Mesodermal cell (in vitro differentiated cells): ENCODE results near the gene KIRREL3.

Experiments used
- H3K27ac ChIP-seq: 2 replicates; pipeline ENCODE4 v1.7.0; 2013; ENCODE audit warnings: mild to moderate bottlenecking, low read depth, low read length, moderate library complexity; ENCODE audit not compliant: severe bottlenecking
- H3K36me3 ChIP-seq: 2 replicates; pipeline ENCODE4 v1.7.1; 2013; ENCODE audit warnings: mild to moderate bottlenecking, low read length, moderate library complexity; ENCODE audit not compliant: control insufficient read depth, insufficient read depth
- H3K4me1 ChIP-seq: one replicate; pipeline ENCODE4 v1.7.1; 2013; ENCODE audit warnings: mild to moderate bottlenecking, low read length; ENCODE audit not compliant: insufficient read depth, control insufficient read depth, poor library complexity, severe bottlenecking
- H3K4me3 ChIP-seq: 2 replicates; pipeline ENCODE4 v1.7.0; 2013; ENCODE audit warnings: low read length, control low read depth, mild to moderate bottlenecking; ENCODE audit not compliant: insufficient read depth, poor library complexity, severe bottlenecking; ENCODE audit errors: extremely low read depth
- H3K9me3 ChIP-seq: 2 replicates; pipeline ENCODE4 v1.7.1; 2013; ENCODE audit warnings: mild to moderate bottlenecking, low read length, moderate library complexity; ENCODE audit not compliant: control insufficient read depth
- WGBS, 2 experiments: methylation state at CpG; one replicate each; pipeline ENCODE4 v1.1.5; 2013; ENCODE audit warnings: missing lambda C conversion rate in 2 of 2; ENCODE audit not compliant: insufficient coverage in 2 of 2; 5-methylcytosine and 5-hydroxymethylcytosine counted together

The KIRREL3 gene

DNA sequence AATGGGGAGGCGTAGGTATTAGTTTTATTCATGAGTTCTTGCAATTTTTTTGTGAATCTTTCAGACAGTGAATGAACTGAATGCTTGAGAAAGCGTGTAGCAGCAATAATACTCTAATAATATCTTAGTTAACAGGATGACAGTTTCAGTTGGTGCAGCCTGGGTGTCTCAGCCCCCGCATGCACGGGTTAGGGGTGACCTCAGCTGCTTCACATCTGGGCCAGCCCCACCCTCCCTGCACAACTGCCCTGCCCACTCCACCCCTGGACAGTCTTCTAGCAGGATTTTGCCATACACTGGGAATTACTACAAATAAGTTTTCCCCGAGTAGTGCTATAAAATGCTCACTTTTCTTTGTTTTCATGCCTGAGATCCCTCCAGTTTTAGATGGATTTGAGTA is 561.9 kb downstream of the KIRREL3 start:
- 83 to 92% methylated on average over 2 to 3 of the region's 5 CpGs for WGBS, 2 experiments
- Histone ChIP-seq H3K4me3 (no peak overlapping the region), H3K4me1 (peaks cover 20% of the 10 kb centered on the region), H3K36me3 (no peaks in the 10 kb centered on the region), H3K9me3 (no peaks in the 10 kb centered on the region), H3K27ac (no peak overlapping the region)

- H3K4me3 ChIP-seq = no peak overlapping the region
- no peaks in the 10 kb centered on the region for H3K9me3 ChIP-seq
- no peak overlapping the region for H3K27ac ChIP-seq
- 91% methylated on average over 8 to 9 of the region's 9 CpGs for WGBS, 2 experiments
- no peaks in the 10 kb centered on the region for H3K36me3 ChIP-seq
- H3K4me1 ChIP-seq = peaks cover 20% of the 10 kb centered on the region
Measured at GRCh38 chr11:126438272-126438671, 562.3 kb downstream of the KIRREL3 start.

GRCh38 chr11:126437731-126438130 is 562.8 kb downstream of the KIRREL3 start:
- no peak overlapping the region for H3K27ac ChIP-seq
- no peaks in the 10 kb centered on the region for H3K36me3 ChIP-seq
- peaks cover 20% of the 10 kb centered on the region for H3K4me1 ChIP-seq
- WGBS, 2 experiments = 98% methylated on average over 4 to 5 of the region's 5 CpGs
- H3K4me3 ChIP-seq = no peak overlapping the region
- H3K9me3 ChIP-seq = no peaks in the 10 kb centered on the region

DNA sequence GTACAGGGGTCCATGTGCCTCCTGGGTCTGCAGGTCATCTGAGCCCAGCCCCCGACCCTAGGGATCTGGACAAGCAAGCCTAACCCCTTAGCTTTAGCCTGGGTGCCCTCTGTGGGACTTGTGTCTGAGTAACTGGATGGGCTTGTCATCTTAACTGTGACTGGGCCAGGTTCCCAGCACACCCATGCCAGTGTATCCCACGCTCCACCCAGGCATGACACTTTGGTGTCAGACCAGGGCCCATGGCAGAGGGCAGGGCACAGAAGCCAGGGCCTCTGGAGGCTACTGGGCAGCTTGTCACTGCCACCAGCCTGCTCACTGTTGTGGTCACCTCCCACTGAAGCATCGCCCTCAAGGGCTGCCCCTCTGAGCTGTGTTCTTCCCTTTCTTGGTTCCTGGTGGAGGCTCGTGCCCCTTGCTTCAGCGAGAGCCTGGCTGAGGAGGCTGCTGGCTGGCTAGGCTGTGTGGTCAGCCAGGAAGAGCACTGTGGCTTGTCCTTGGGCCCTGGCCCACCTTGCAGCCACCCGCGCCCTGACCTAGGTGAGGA is 564.3 kb downstream of the KIRREL3 start:
- Histone ChIP-seq H3K27ac (no peak overlapping the region), H3K36me3 (no peaks in the 10 kb centered on the region), H3K4me3 (no peak overlapping the region), H3K4me1 (peaks cover 31% of the 10 kb centered on the region), H3K9me3 (no peaks in the 10 kb centered on the region)
- WGBS, 2 experiments = 91 to 98% methylated on average over 5 to 6 of the region's 7 CpGs

DNA sequence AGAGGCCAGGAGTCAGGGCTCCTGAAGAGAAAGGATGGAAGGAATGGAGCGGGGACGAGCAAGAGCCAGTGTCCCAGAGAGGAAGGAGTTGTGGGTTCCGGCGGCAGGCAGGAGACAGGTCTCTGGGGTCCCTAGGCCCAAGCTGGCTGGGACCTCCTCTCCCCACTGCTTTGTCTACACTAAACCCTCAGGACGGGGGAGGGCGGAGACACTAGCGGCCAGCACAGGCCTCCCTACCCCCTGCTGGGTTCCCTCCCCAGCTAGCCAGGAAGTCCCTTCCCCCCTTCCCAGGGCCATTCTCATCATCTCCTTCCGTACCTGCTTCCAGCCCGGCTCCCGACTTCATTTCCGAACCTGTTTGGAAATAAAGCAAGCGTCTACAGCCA is 565.6 kb downstream of the KIRREL3 start:
- H3K4me1 ChIP-seq = peaks cover 28% of the 10 kb centered on the region
- no peaks in the 10 kb centered on the region for H3K36me3 ChIP-seq
- 65 to 78% methylated on average over 6 to 7 of the region's 12 CpGs for WGBS, 2 experiments
- no peak overlapping the region for H3K27ac ChIP-seq
- H3K4me3 ChIP-seq = no peak overlapping the region
- no peaks in the 10 kb centered on the region for H3K9me3 ChIP-seq

DNA sequence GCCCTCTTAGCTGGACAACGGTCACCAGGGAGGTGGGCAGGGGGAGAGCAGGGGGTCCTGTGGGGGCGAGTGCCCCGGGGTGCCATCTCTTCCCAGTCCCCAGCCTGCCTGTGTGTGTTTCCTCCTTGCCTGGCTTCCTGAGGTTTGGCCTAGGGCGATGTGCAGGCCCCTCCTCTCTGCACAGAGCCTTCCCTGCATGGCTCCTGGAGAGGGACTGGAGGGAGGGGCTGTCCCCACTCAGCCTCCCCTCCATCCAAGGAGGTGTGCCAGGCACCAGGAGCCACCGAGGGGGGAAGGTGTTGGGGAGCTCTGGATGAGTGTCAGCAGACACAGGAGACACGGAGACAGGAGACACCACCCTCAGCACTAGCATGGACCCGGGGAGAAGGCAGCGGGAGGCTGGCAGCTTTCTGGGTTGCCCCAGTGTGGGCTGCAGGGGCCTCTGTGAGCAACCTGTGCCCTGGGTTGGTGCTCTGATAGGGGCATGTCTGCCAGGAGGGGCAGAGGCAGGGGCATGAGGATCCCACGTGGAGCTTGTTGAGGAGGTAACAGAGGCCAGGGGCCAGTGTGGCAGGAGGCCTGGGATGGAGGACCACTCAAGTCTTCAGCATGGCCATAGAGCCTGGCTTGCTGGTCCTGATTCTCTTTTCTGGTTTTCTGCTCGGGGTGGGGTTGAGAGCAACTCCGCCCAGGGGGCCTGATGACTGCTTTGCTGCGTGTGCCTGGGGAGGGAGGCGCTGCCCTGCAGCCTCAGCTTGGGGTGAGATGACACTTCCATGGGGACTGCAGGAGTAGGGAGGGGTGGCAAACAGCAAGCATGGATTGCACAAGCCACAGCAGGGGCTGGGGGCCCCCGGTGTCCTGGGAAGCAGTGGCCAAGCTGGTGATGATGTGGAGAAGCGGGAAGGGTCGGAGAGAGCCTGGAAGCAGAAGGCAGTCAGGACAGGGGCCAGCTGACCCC is 566.3 kb downstream of the KIRREL3 start:
- no peak overlapping the region for H3K27ac ChIP-seq
- H3K4me3 ChIP-seq = no peak overlapping the region
- no peaks in the 10 kb centered on the region for H3K9me3 ChIP-seq
- H3K4me1 ChIP-seq = peaks cover 28% of the 10 kb centered on the region
- no peaks in the 10 kb centered on the region for H3K36me3 ChIP-seq
- WGBS, 2 experiments = 83 to 90% methylated on average over 13 to 15 of the region's 16 CpGs

DNA sequence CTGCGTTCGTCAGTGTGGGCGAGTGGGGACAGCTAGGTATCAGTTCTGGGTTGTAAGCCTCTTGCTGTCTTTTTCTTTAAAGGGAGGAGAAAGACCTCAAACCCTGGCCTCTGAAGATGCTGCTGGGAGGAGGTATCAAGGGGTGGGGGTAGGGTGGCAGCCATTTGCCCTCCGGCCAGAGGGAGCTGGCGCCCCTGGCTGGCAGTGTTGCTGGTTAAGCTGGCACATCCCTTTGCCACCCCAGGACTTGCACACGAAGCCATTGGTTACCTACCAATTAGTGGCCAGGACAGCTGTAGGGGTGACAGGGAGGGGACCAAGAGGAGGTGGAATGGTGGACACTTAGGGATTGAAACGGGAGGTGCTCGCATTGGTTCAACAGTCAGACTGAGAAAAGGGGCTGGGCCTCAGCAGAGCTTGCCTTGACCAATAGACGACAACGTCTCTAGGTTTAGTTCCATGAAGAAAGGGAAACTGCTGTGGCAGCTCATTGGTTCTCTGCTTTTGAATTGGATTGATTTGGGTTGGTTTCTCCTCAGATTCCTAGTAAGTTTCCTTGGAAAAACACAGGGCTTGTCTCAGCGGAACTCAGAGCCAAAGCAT is 567.2 kb downstream of the KIRREL3 start:
- Histone ChIP-seq H3K27ac (no peak overlapping the region), H3K36me3 (no peaks in the 10 kb centered on the region), H3K9me3 (no peaks in the 10 kb centered on the region), H3K4me1 (peaks cover 28% of the 10 kb centered on the region), H3K4me3 (no peak overlapping the region)
- WGBS, 2 experiments = 84 to 93% methylated on average over 8 to 10 of the region's 11 CpGs

GRCh38 chr11:126432525-126432924 is 568.0 kb downstream of the KIRREL3 start:
- WGBS, 2 experiments = 89 to 100% methylated on average over 3 of the region's 6 CpGs
- Histone ChIP-seq H3K4me3 (no peak overlapping the region), H3K36me3 (no peaks in the 10 kb centered on the region), H3K9me3 (no peaks in the 10 kb centered on the region), H3K4me1 (peaks cover 30% of the 10 kb centered on the region), H3K27ac (no peak overlapping the region)

GRCh38 chr11:126432065-126432461 is 568.5 kb downstream of the KIRREL3 start:
- peak overlapping the region; percentile 43 for H3K27ac ChIP-seq

DNA sequence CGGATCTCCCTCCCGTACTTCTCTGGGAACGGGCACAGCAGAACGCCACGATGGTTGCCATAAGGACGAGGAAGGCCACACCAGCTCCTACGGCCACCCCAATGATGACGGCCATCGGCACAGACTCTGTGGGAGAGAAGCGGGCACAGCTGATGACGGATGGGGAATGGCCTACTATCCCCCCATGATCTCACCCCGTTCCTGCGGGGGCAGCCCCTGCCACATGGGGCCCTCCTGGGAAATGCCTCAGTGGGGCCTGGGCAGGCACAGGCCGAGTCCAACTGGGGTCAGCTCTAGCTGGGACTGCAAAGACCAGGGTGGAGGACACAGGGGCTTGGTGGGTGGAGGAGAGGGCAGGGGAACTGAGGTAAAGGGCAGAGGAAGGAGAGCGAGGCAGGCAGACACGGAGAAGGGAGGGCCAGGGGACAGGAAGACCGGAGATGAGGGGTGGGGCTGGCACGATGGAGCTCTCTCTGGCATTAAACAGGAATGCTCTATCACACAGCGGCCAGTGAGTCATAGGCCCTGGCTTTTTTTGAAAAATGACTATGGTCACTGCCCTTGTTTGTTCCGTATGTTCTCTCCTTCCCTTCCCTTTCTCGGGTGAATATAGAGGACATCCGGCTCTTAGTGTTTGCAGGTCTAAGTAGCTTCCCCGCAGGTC is 569.0 kb downstream of the KIRREL3 start:
- H3K36me3 ChIP-seq = no peaks in the 10 kb centered on the region
- no peak overlapping the region for H3K4me3 ChIP-seq
- 87 to 94% methylated on average over 20 to 22 of the region's 23 CpGs for WGBS, 2 experiments
- peak overlapping the region; percentile 43 for H3K27ac ChIP-seq
- H3K4me1 ChIP-seq = peaks cover 32% of the 10 kb centered on the region
- no peaks in the 10 kb centered on the region for H3K9me3 ChIP-seq

More at GRCh38 chr11:126432065-126432461, 568.5 kb downstream of the KIRREL3 start:
- H3K9me3 ChIP-seq = no peaks in the 10 kb centered on the region
- no peaks in the 10 kb centered on the region for H3K36me3 ChIP-seq
- peaks cover 32% of the 10 kb centered on the region for H3K4me1 ChIP-seq
- no peak overlapping the region for H3K4me3 ChIP-seq
- 83 to 88% methylated on average over 1 to 3 of the region's 3 CpGs for WGBS, 2 experiments
